HG03103 (cell line): Measurements from ENCODE around the gene ZNF768.
"Not testable (repeated sequence)": the region's sequence is repeated elsewhere in the genome, so short reads cannot be mapped to it uniquely, and the experiment has no call there.

Experiments
- ATAC-seq: cut with Tn5 transposase; IDR thresholded peaks from one replicate; pipeline ENCODE4 v1.9.1; 2021; ENCODE audit warnings: low read depth; ENCODE audit not compliant: unreplicated experiment

The ZNF768 gene

GRCh38 chr16:30533748-30534367, 7.5 kb upstream of the ZNF768 start:
- no peak for ATAC-seq

GRCh38 chr16:30533146-30533522, 6.8 kb upstream of the ZNF768 start:
- no peak for ATAC-seq

GRCh38 chr16:30532285-30533145, 6.1 kb upstream of the ZNF768 start:
- no peak for ATAC-seq

- ATAC-seq: no peak
Measured at GRCh38 chr16:30530163-30531037, 4.0 kb upstream of the ZNF768 start.

GRCh38 chr16:30528799-30529457, 2.6 kb upstream of the ZNF768 start:
- no peak for ATAC-seq

- no peak for ATAC-seq
Measured at GRCh38 chr16:30527635-30528178, 1.3 kb upstream of the ZNF768 start.

GRCh38 chr16:30526823-30527634, 663 bp upstream of the ZNF768 start:
- ATAC-seq: peak; percentile 75

GRCh38 chr16:30525844-30526136, 576 bp downstream of the ZNF768 start:
- no peak for ATAC-seq

GRCh38 chr16:30524575-30525568, 1.5 kb downstream of the ZNF768 start:
- ATAC-seq: no peak

- ATAC-seq: no peak
Measured at GRCh38 chr16:30523768-30524574, 2.4 kb downstream of the ZNF768 start.

- ATAC-seq: not testable (repeated sequence)
Measured at GRCh38 chr16:30522702-30523463, 3.5 kb downstream of the ZNF768 start.

- ATAC-seq: no peak
Measured at GRCh38 chr16:30521873-30522641, 4.3 kb downstream of the ZNF768 start.

GRCh38 chr16:30521476-30521872, 4.9 kb downstream of the ZNF768 start:
- ATAC-seq: no peak

GRCh38 chr16:30519120-30520049, 7.0 kb downstream of the ZNF768 start:
- no peak for ATAC-seq

- ATAC-seq: no peak
Measured at GRCh38 chr16:30518552-30518951, 7.8 kb downstream of the ZNF768 start.
